HG03354 (cell line): Measurements from ENCODE around the gene CARS2.

ENCODE experiments used
- ATAC-seq: cut with Tn5 transposase; IDR thresholded peaks from one replicate; pipeline ENCODE4 v1.9.1; 2021; ENCODE audit warnings: mild to moderate bottlenecking; ENCODE audit not compliant: unreplicated experiment, poor library complexity, severe bottlenecking

Gene CARS2

DNA sequence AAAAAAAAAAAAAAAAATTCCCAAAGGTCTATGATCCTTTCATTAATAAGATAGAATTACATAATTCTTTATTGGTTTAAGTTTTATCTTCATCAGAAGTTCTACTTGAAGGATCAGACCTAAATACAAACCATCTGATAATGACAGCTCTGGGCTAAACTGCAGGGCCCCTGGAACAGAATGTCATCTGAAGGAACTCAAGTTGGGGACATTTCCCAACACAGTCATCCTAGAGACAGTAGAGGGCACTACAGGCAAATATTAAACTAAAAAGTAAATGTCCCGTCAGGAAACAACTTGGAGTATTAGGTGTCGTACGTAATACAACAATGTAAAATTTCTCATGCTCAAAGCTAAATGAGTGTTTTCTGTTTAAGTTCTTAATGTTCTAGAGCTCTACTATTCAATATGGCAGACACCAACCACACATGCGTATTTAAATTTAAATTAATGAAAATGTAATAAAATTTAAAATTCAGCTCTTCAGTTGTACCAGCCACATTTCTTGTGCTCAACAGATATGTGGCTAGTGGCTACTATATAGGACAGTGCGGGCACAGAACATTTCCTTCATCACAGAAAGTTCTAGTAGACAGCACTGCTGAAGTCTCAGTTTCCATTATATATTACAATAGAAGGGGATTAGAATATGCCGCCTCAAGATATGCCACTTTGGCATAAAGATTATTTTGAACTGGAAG is 112.3 kb downstream of the CARS2 start:
- ATAC-seq: no peak

DNA sequence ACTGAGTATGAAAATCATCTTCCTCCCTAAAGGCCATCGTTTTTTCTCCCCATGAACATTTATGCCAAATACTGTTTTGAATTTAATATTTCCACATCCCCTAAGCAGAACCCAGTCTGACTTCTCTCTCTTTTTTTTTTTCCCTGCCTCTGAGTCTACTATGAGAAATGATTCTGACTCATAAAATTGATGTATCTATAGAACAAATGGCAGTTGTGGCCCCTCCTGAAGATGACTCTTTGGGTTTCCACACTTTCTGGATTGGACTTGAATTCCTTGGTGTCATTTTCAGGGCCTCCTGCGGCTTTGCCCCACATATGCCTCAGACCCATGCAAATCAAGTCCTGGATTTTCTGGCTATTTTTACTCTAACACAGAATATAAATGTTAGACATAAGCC is 113.3 kb downstream of the CARS2 start:
- no peak for ATAC-seq
